Uterus (tissue), 4 donors: ENCODE data around the gene GRIK3. TPM values are rescaled to one million over a fixed set of nuclear protein-coding genes. Genes with fewer than 3 reads are reported as not detected.

Experiments used
- DNase-seq, 2 donors: peaks; one replicate each; pipeline ENCODE4 v3.0.0-alpha.2; 2019 to 2020
- H3K27ac ChIP-seq, 2 donors: fragments of 200-600 bp; sonication (generic); 1 replicate in 1 of 2; 2 replicates in 1 of 2; pipeline ENCODE4 v1.5.1; 2016 to 2018
- H3K27me3 ChIP-seq, 2 donors: fragments of 200-600 bp; sonication (generic); one replicate each; pipeline ENCODE4 v1.5.1; 2018 to 2019; ENCODE audit warnings: control low read depth in 1 of 2
- H3K36me3 ChIP-seq, 2 donors: fragments of 200-600 bp; sonication (generic); one replicate each; pipeline ENCODE4 v1.5.1; 2019; ENCODE audit warnings: control low read depth in 1 of 2
- H3K4me1 ChIP-seq, 2 donors: fragments of 200-600 bp; sonication (generic); one replicate each; pipeline ENCODE4 v1.5.1; 2018 to 2019; ENCODE audit warnings: control low read depth in 1 of 2
- H3K4me3 ChIP-seq, 2 donors: fragments of 200-600 bp; sonication (generic); 1 replicate in 1 of 2; 2 replicates in 1 of 2; pipeline ENCODE4 v1.5.1; 2018 to 2019; ENCODE audit warnings: mild to moderate bottlenecking in 1 of 2
- H3K9me3 ChIP-seq, 2 donors: fragments of 200-600 bp; sonication (generic); one replicate each; pipeline ENCODE4 v1.5.1; 2019; ENCODE audit warnings: control low read depth in 1 of 2
- CTCF ChIP-seq, 4 experiments: fragments of 200-600 bp in 2 of 4; fragments of 450-650 bp in 2 of 4; sonication (generic) in 2 of 4; IDR thresholded peaks; one replicate each; pipeline ENCODE4 v1.5.1; 2016 to 2019; ENCODE audit warnings: antibody characterized with exemption in 4 of 4, mild to moderate bottlenecking in 2 of 4, moderate library complexity in 1 of 4
- POLR2A ChIP-seq, 2 donors: fragments of 450-650 bp; IDR thresholded peaks; one replicate each; pipeline ENCODE4 v1.6.1; 2016; ENCODE audit warnings: antibody characterized with exemption in 2 of 2, mild to moderate bottlenecking in 1 of 2, moderate library complexity in 1 of 2
- intact Hi-C: fragments of 100-400 bp; cut with DNase I; formaldehyde crosslinking; loops from one replicate; pipeline ENCODE4 v1.15.1; 2023; ENCODE audit warnings: low total_unique reads
- total RNA-seq, 4 donors: library from RNA; depleted of rRNA in 3 of 4; stranded (reverse); fragments of >200 nt in 3 of 4; gene quantifications; one replicate each; pipeline versions ENCODE4 v1.1.0 to v1.2.4, GENCODE V29; 2014 to 2023
- donor health status: DM: yes; HTN: yes; CAD: no.

Gene GRIK3
- total RNA-seq, 4 donors from 2014 or later = 0.52 to 1.6 TPM; not detected in 2

GRCh38 chr1:37076168-37076567, 41.9 kb upstream of the GRIK3 start:
- TF ChIP-seq CTCF (IDR thresholded peaks at IDR 0.05) (no peak), POLR2A (IDR thresholded peaks at IDR 0.05) (no peak)
- Histone ChIP-seq H3K9me3 (no peaks in the 10 kb centered on the region), H3K27ac (no peak overlapping the region), H3K36me3 (no peaks in the 10 kb centered on the region), H3K27me3 (no peaks in the 10 kb centered on the region), H3K4me1 (no peaks in the 10 kb centered on the region), H3K4me3 (no peak overlapping the region)
- no peak for DNase-seq
- intact Hi-C loops = no loop called here

- TF ChIP-seq POLR2A (IDR thresholded peaks at IDR 0.05) = no peak
- no peak for TF ChIP-seq CTCF (IDR thresholded peaks at IDR 0.05)
- Histone ChIP-seq H3K27me3 (no peaks in the 10 kb centered on the region), H3K27ac (no peak overlapping the region), H3K36me3 (no peaks in the 10 kb centered on the region), H3K9me3 (no peaks in the 10 kb centered on the region), H3K4me1 (no peaks in the 10 kb centered on the region), H3K4me3 (no peak overlapping the region)
- intact Hi-C loops = no loop called here
- no peak for DNase-seq
These were observed 39.6 kb upstream of the GRIK3 start for GRCh38 chr1:37073854-37074379.

- Histone ChIP-seq H3K36me3 (no peaks in the 10 kb centered on the region), H3K9me3 (no peaks in the 10 kb centered on the region), H3K4me3 (no peak overlapping the region), H3K27me3 (no peaks in the 10 kb centered on the region), H3K4me1 (no peaks in the 10 kb centered on the region), H3K27ac (no peak overlapping the region)
- intact Hi-C loops = no loop called here
- no peak for DNase-seq
- TF ChIP-seq CTCF (IDR thresholded peaks at IDR 0.05) = no peak
- TF ChIP-seq POLR2A (IDR thresholded peaks at IDR 0.05) = no peak
These were observed 39.0 kb upstream of the GRIK3 start for GRCh38 chr1:37073152-37073853.

- no peaks in the 10 kb centered on the region for H3K36me3 ChIP-seq
- TF ChIP-seq CTCF (IDR thresholded peaks at IDR 0.05) = no peak
- no peak for TF ChIP-seq POLR2A (IDR thresholded peaks at IDR 0.05)
- no peak for DNase-seq
- H3K27ac ChIP-seq = no peak overlapping the region
- no peaks in the 10 kb centered on the region for H3K4me1 ChIP-seq
- H3K9me3 ChIP-seq = no peaks in the 10 kb centered on the region
- no peak overlapping the region for H3K4me3 ChIP-seq
- intact Hi-C loops = no loop called here
- no peaks in the 10 kb centered on the region for H3K27me3 ChIP-seq
These were observed 37.5 kb upstream of the GRIK3 start for GRCh38 chr1:37071829-37072228.

GRCh38 chr1:37070126-37070525, 35.8 kb upstream of the GRIK3 start:
- H3K36me3 ChIP-seq = no peaks in the 10 kb centered on the region
- intact Hi-C loops = no loop called here
- H3K27ac ChIP-seq = no peak overlapping the region
- TF ChIP-seq POLR2A (IDR thresholded peaks at IDR 0.05) (no peak), CTCF (IDR thresholded peaks at IDR 0.05) (no peak)
- no peak for DNase-seq
- H3K9me3 ChIP-seq = no peaks in the 10 kb centered on the region
- H3K4me1 ChIP-seq = no peaks in the 10 kb centered on the region
- no peaks in the 10 kb centered on the region for H3K27me3 ChIP-seq
- no peak overlapping the region for H3K4me3 ChIP-seq
